SU-DHL-6 (cell line): Measurements from ENCODE around the gene TIE1.

Experiments used
- H2AFZ ChIP-seq: fragments of 200-600 bp; sonication (generic); 2 replicates; pipeline ENCODE4 v1.6.1; 2014; ENCODE audit warnings: low read depth, mild to moderate bottlenecking, moderate library complexity, mixed read lengths, antibody characterized with exemption, low read length; ENCODE audit not compliant: severe bottlenecking
- H3F3A ChIP-seq: fragments of 200-600 bp; shearing (Covaris generic); 2 replicates; pipeline ENCODE4 v1.6.0; 2016; ENCODE audit warnings: antibody characterized with exemption, mild to moderate bottlenecking; ENCODE audit not compliant: insufficient read depth
- H3K27ac ChIP-seq: fragments of 200-600 bp; sonication (generic); 2 replicates; pipeline ENCODE4 v1.5.1; 2016; ENCODE audit warnings: low read depth, mild to moderate bottlenecking, low read length, moderate library complexity, mixed read lengths
- H3K27me3 ChIP-seq: fragments of 200-600 bp; sonication (generic), shearing (Covaris generic); 2 replicates; pipeline ENCODE4 v1.6.0; 2014; ENCODE audit warnings: mild to moderate bottlenecking, low read length
- H3K36me3 ChIP-seq: fragments of 200-600 bp; sonication (generic); 2 replicates; pipeline ENCODE4 v1.6.1; 2014; ENCODE audit warnings: mild to moderate bottlenecking, low read length, mixed read lengths
- H3K4me2 ChIP-seq: fragments of 300-600, 200-600 bp; shearing (Covaris generic), sonication (generic); 2 replicates; pipeline ENCODE4 v1.6.0; 2014; ENCODE audit warnings: low read length, low read depth, mild to moderate bottlenecking; ENCODE audit not compliant: poor library complexity, severe bottlenecking
- H3K4me3 ChIP-seq: fragments of 200-600 bp; sonication (generic); 2 replicates; pipeline ENCODE4 v1.5.1; 2014; ENCODE audit warnings: antibody characterized with exemption, low read length, mild to moderate bottlenecking, mixed read lengths; ENCODE audit not compliant: insufficient read depth, poor library complexity, severe bottlenecking
- H3K79me2 ChIP-seq: fragments of 200-600 bp; sonication (generic); 2 replicates; pipeline ENCODE4 v1.6.1; 2014; ENCODE audit warnings: mild to moderate bottlenecking, low read length, moderate library complexity; ENCODE audit not compliant: insufficient read depth
- H3K9ac ChIP-seq: fragments of 200-600 bp; sonication (generic); 2 replicates; pipeline ENCODE4 v1.7.0; 2014; ENCODE audit warnings: mild to moderate bottlenecking, low read length
- H3K9me2 ChIP-seq: fragments of 200-600 bp; sonication (generic); replicated peaks from 2 replicates; pipeline ENCODE4 v1.6.1; 2014; ENCODE audit warnings: low read length; ENCODE audit not compliant: insufficient read depth
- H3K9me3 ChIP-seq: fragments of 200-600 bp; sonication (generic); 2 replicates; pipeline ENCODE4 v1.6.1; 2014; ENCODE audit warnings: low read length, mixed read lengths; ENCODE audit not compliant: insufficient read depth
- H4K20me1 ChIP-seq: fragments of 200-600 bp; sonication (generic); 2 replicates; pipeline ENCODE4 v1.6.1; 2014; ENCODE audit warnings: low read depth, mild to moderate bottlenecking, antibody characterized with exemption, low read length, moderate library complexity, mixed read lengths
- CTCF ChIP-seq: fragments of 200-600 bp; sonication (generic); IDR thresholded peaks from one replicate; pipeline ENCODE4 v1.5.1; 2017; ENCODE audit warnings: antibody characterized with exemption, mild to moderate bottlenecking, low read length, moderate library complexity; ENCODE audit not compliant: insufficient read depth, poor library complexity, severe bottlenecking
- EZH2phosphoT487 ChIP-seq: fragments of 200-600 bp; sonication (generic), shearing (Covaris generic); conservative IDR thresholded peaks from 2 replicates; pipeline ENCODE4 v1.6.1; 2018; ENCODE audit warnings: mild to moderate bottlenecking, antibody characterized with exemption, low read length, moderate library complexity, mixed read lengths

The TIE1 gene

GRCh38 chr1:43253173-43253572 is 47.6 kb upstream of the TIE1 start:
- Histone ChIP-seq H4K20me1 (no peaks in the 10 kb centered on the region), H3K79me2 (no peaks in the 10 kb centered on the region), H3K4me2 (no peak overlapping the region), H2AFZ (no peak overlapping the region), H3F3A (no peaks in the 10 kb centered on the region), H3K9me2 (no peaks in the 10 kb centered on the region), H3K27me3 (no peaks in the 10 kb centered on the region), H3K9me3 (no peaks in the 10 kb centered on the region; the same call in 1 of the 2 replicates), H3K27ac (no peak overlapping the region), H3K9ac (no peak overlapping the region), H3K36me3 (no peaks in the 10 kb centered on the region), H3K4me3 (no peak overlapping the region)
- TF ChIP-seq EZH2phosphoT487 (no peak), CTCF (no peak)

- Histone ChIP-seq H3K27me3 (no peaks in the 10 kb centered on the region), H3K9me3 (no peaks in the 10 kb centered on the region; the same call in 1 of the 2 replicates), H3K9ac (no peak overlapping the region), H3F3A (no peaks in the 10 kb centered on the region), H4K20me1 (no peaks in the 10 kb centered on the region), H3K9me2 (no peaks in the 10 kb centered on the region), H3K27ac (no peak overlapping the region), H3K79me2 (no peaks in the 10 kb centered on the region), H3K36me3 (no peaks in the 10 kb centered on the region), H2AFZ (no peak overlapping the region), H3K4me2 (no peak overlapping the region), H3K4me3 (no peak overlapping the region)
- TF ChIP-seq EZH2phosphoT487: no peak
- TF ChIP-seq CTCF: no peak
Measured at GRCh38 chr1:43253876-43254275, 46.9 kb upstream of the TIE1 start.

GRCh38 chr1:43255438-43256210 is 45.2 kb upstream of the TIE1 start:
- H3K9ac ChIP-seq: no peak overlapping the region
- no peak overlapping the region for H2AFZ ChIP-seq
- H3K27me3 ChIP-seq: no peaks in the 10 kb centered on the region
- H3F3A ChIP-seq: no peaks in the 10 kb centered on the region
- H3K79me2 ChIP-seq: no peaks in the 10 kb centered on the region
- H3K9me2 ChIP-seq: no peaks in the 10 kb centered on the region
- no peaks in the 10 kb centered on the region; the same call in 1 of the 2 replicates for H3K9me3 ChIP-seq
- no peak overlapping the region for H3K4me2 ChIP-seq
- H3K27ac ChIP-seq: no peak overlapping the region
- H3K36me3 ChIP-seq: no peaks in the 10 kb centered on the region
- H3K4me3 ChIP-seq: no peak overlapping the region
- no peak for TF ChIP-seq CTCF
- no peak for TF ChIP-seq EZH2phosphoT487
- H4K20me1 ChIP-seq: no peaks in the 10 kb centered on the region
